RWPE1 (cell line): ENCODE data around the gene CYP27B1.

Experiments
- CTCF ChIA-PET: fragments of 350-600 bp; sonication (Branson Sonifier 250); formaldehyde crosslinking; extraction: SDS; loops from one replicate; lab custom pipeline; 2021; lab: Yijun Ruan, JAX
- POLR2A ChIA-PET: fragments of 400-600 bp; formaldehyde crosslinking; extraction: SDS; loops from one replicate; lab custom pipeline; 2020; ENCODE audit warnings: antibody characterized with exemption; ENCODE audit not compliant: low non-redundant PET; lab: Yijun Ruan, JAX
- DNase-seq: peaks from one replicate; pipeline ENCODE4 v3.0.0; 2012; ENCODE audit warnings: low spot score
- H3K27ac ChIP-seq: fragments of 450-650 bp; 2 replicates; pipeline ENCODE4 v1.5.1; 2017
- CTCF ChIP-seq: fragments of 450-650 bp; conservative IDR thresholded peaks from 2 replicates; pipeline ENCODE4 v1.5.1; 2017; ENCODE audit warnings: low read depth, mild to moderate bottlenecking

The CYP27B1 gene

GRCh38 chr12:57755194-57755453, 11.8 kb downstream of the CYP27B1 start:
- ChIA-PET POLR2A (no interaction called here), CTCF (no interaction called here)
- no peak for DNase-seq
- TF ChIP-seq CTCF = no peak
- H3K27ac ChIP-seq = peak overlapping the region; percentile 79

- ChIA-PET POLR2A (no interaction called here), CTCF (interaction anchor here (0.7 kb wide), 1 partner anchor 28 kb away, joined by 3 read pairs; no protein-coding TSS in a partner anchor)
- DNase-seq = peak; percentile 82
- H3K27ac ChIP-seq = peak within 1 kb of the TSS; percentile 79
- TF ChIP-seq CTCF = no peak
Observed at GRCh38 chr12:57754411-57755193, 12.3 kb downstream of the CYP27B1 start, which contains the start of gene MARCHF9. TSS of gene MARCHF9 (plus strand) at chr12:57755103. CDS start at chr12:57755529, 426 bp downstream.

- no peak for TF ChIP-seq CTCF
- ChIA-PET CTCF (interaction anchor here (0.7 kb wide), 1 partner anchor 27 kb away, joined by 3 read pairs; no protein-coding TSS in a partner anchor), POLR2A (no interaction called here)
- no peak overlapping the region for H3K27ac ChIP-seq
- DNase-seq = no peak
Observed at GRCh38 chr12:57753756-57754337, 13.0 kb downstream of the CYP27B1 start.

GRCh38 chr12:57752668-57753000, 14.2 kb downstream of the CYP27B1 start:
- POLR2A ChIA-PET = no interaction called here
- CTCF ChIA-PET = no interaction called here
- H3K27ac ChIP-seq = peak overlapping the region; percentile 81
- no peak for TF ChIP-seq CTCF
- no peak for DNase-seq

- H3K27ac ChIP-seq = peak within 1 kb of the TSS; percentile 81
- CTCF ChIA-PET = interaction anchor here (0.8 kb wide), 1 partner anchor 26 kb away, joined by 3 read pairs; no protein-coding TSS in a partner anchor
- TF ChIP-seq CTCF = no peak
- POLR2A ChIA-PET = no interaction called here
- peak; percentile 98 for DNase-seq
Observed at GRCh38 chr12:57751788-57752667, 14.8 kb downstream of the CYP27B1 start, which contains the start of gene CDK4. TSS of gene CDK4 (minus strand) at chr12:57752310. CDS start at chr12:57751717, 593 bp downstream.

- CTCF ChIA-PET = no interaction called here
- TF ChIP-seq CTCF = no peak
- peak overlapping the region; percentile 81 for H3K27ac ChIP-seq
- POLR2A ChIA-PET = no interaction called here
- no peak for DNase-seq
Observed at GRCh38 chr12:57751432-57751787, 15.5 kb downstream of the CYP27B1 start.
